GM12878 (cell line): ENCODE data around the gene MAGI1.

Experiments used
- CTCF ChIP-seq, 3 experiments: IDR thresholded peaks in 2 of 3; conservative IDR thresholded peaks in 1 of 3; 2 replicates each; pipeline ENCODE4 v1.5.1; 2011; ENCODE audit warnings: low read depth in 3 of 3, low read length in 3 of 3, mild to moderate bottlenecking in 3 of 3, control low read depth in 2 of 3, moderate library complexity in 2 of 3, inconsistent platforms in 1 of 3, mixed read lengths in 1 of 3; ENCODE audit not compliant: control insufficient read depth in 2 of 3, insufficient read depth in 1 of 3; ENCODE audit errors: extremely low read depth in 1 of 3
- MXI1 ChIP-seq: fragments of 150-350 bp; IDR thresholded peaks from 2 replicates; pipeline ENCODE4 v1.6.1; 2011; ENCODE audit warnings: low read depth, mild to moderate bottlenecking, inconsistent platforms, low read length, improper control_type of control experiment
- POLR2A ChIP-seq: IDR thresholded peaks from 2 replicates; pipeline ENCODE4 v1.6.1; 2011; ENCODE audit warnings: low read depth, mild to moderate bottlenecking, low read length
- POLR2AphosphoS5 ChIP-seq: IDR thresholded peaks from 2 replicates; pipeline ENCODE4 v1.6.1; 2011; ENCODE audit warnings: mild to moderate bottlenecking, low read length, inconsistent platforms
- RAD51 ChIP-seq: fragments of 450-650 bp; IDR thresholded peaks from 2 replicates; pipeline ENCODE4 v1.6.1; 2016; ENCODE audit warnings: moderate library complexity, mild to moderate bottlenecking, inconsistent platforms

DNA sequence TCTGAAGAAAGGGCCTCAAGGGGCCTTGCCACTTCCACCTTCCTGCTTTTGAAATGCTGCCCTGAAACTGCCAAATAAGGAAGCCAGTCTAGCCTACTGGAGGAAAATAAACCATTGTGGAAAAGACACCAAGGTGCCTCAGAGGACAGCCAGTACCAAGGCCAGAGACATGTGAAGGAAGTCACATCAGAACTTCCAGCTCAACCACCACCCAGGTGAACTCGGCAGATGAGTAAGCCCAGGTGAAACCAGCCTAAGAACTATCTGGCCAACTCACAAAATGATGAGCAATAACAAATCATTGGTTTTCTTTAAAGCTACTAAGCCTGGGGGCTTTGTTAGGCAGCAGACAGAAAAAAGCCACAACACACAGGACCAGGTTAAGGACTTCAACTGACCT, 103.0 kb downstream of the MAGI1 start:
- no peak for TF ChIP-seq RAD51
- TF ChIP-seq POLR2AphosphoS5, result no peak
- TF ChIP-seq MXI1, result no peak
- TF ChIP-seq POLR2A, result no peak
- no peak for TF ChIP-seq CTCF (IDR thresholded peaks at IDR 0.05 in 2 of 3, conservative IDR thresholded peaks at IDR 0.05 in 1 of 3; ENCODE audit: control insufficient read depth in 2 of 3, extremely low read depth in 1 of 3, insufficient read depth in 1 of 3, low read depth in 3 of 3, low read length in 3 of 3)
